H1 (cell line): ENCODE results near the gene DOCK11. TPM values are rescaled to one million over a fixed set of nuclear protein-coding genes. Genes with fewer than 3 reads are reported as not detected.

Source experiments
- CTCF ChIA-PET: fragments of 300-600 bp; sonication (Branson Sonifier 250); formaldehyde crosslinking; loops from one replicate; lab custom pipeline; 2021; ENCODE audit not compliant: partially characterized antibody; lab: Charles Lee
- POLR2A ChIA-PET: fragments of 300-600 bp; sonication (Branson Sonifier 250); formaldehyde crosslinking; loops from one replicate; lab custom pipeline; 2021; ENCODE audit warnings: inconsistent platforms; ENCODE audit not compliant: partially characterized antibody; lab: Charles Lee
- DNase-seq, 2 experiments: peaks; one replicate each; pipeline versions ENCODE4 v3.0.0 to v3.0.0-alpha.2; 2010 to 2022; ENCODE audit warnings: low spot score in 2 of 2, low read depth in 1 of 2, mixed read lengths in 1 of 2
- FAIRE-seq: peaks from 2 replicates; lab custom pipeline; 2011; peaks lifted over from hg19 to GRCh38; lab: Jason Lieb, UNC
- H2AFZ ChIP-seq: 2 replicates; pipeline ENCODE4 v1.8.1; 2012; ENCODE audit warnings: low read length, inconsistent platforms
- H2AK5ac ChIP-seq: 2 replicates; pipeline ENCODE4 v1.6.1; 2013; ENCODE audit warnings: low read depth, low read length
- H2BK120ac ChIP-seq: replicated peaks from 2 replicates; pipeline ENCODE3; 2013; ENCODE audit warnings: low read depth, low read length, inconsistent platforms
- H2BK12ac ChIP-seq: 2 replicates; pipeline ENCODE4 v1.6.1; 2013; ENCODE audit warnings: low read depth, low read length
- H2BK15ac ChIP-seq: 2 replicates; pipeline ENCODE4 v1.6.1; 2013; ENCODE audit warnings: low read length
- H2BK20ac ChIP-seq: 2 replicates; pipeline ENCODE4 v1.6.1; 2013; ENCODE audit warnings: low read length
- H2BK5ac ChIP-seq: 2 replicates; pipeline ENCODE4 v1.6.1; 2013; ENCODE audit warnings: low read depth, low read length
- H3K14ac ChIP-seq: 2 replicates; pipeline ENCODE4 v1.6.1; 2013; ENCODE audit warnings: inconsistent platforms; ENCODE audit not compliant: insufficient read length
- H3K18ac ChIP-seq: 2 replicates; pipeline ENCODE4 v1.6.1; 2013; ENCODE audit warnings: low read length; ENCODE audit errors: extremely low read depth
- H3K23ac ChIP-seq: 2 replicates; pipeline ENCODE4 v1.6.1; 2013; ENCODE audit warnings: inconsistent platforms; ENCODE audit not compliant: insufficient read length
- H3K23me2 ChIP-seq: 2 replicates; pipeline ENCODE4 v1.6.1; 2013; ENCODE audit warnings: low read depth, low read length
- H3K27ac ChIP-seq: 2 replicates; pipeline ENCODE4 v1.6.1; 2011; ENCODE audit warnings: low read depth, low read length, inconsistent platforms
- H3K27me3 ChIP-seq, 4 experiments: replicated peaks in 1 of 4; 1 replicate in 1 of 4; 2 replicates in 3 of 4; pipeline versions ENCODE4 v1.6.1 to v1.8.1; 2011 to 2013; ENCODE audit warnings: low read length in 3 of 4, mild to moderate bottlenecking in 3 of 4, inconsistent platforms in 2 of 4, mixed read lengths in 2 of 4, moderate library complexity in 1 of 4; ENCODE audit not compliant: control insufficient read depth in 3 of 4, insufficient read depth in 3 of 4; ENCODE audit errors: extremely low read depth in 1 of 4
- H3K36me3 ChIP-seq, 4 experiments: 2 replicates each; pipeline versions ENCODE4 v1.6.1 to v1.8.1; 2011 to 2013; ENCODE audit warnings: mild to moderate bottlenecking in 4 of 4, low read length in 3 of 4, moderate library complexity in 2 of 4, control low read depth in 1 of 4, inconsistent platforms in 1 of 4; ENCODE audit not compliant: insufficient read depth in 4 of 4, control insufficient read depth in 2 of 4
- H3K4ac ChIP-seq: replicated peaks from 2 replicates; pipeline ENCODE3; 2013; ENCODE audit warnings: low read length, low read depth, mixed read lengths, inconsistent platforms; ENCODE audit not compliant: insufficient read length
- H3K4me1 ChIP-seq, 4 experiments: replicated peaks in 1 of 4; 1 replicate in 1 of 4; 2 replicates in 3 of 4; pipeline versions ENCODE4 v1.6.1 to v1.8.1; 2011 to 2013; ENCODE audit warnings: low read length in 3 of 4, inconsistent platforms in 2 of 4, mixed read lengths in 1 of 4; ENCODE audit not compliant: insufficient read depth in 4 of 4, control insufficient read depth in 3 of 4
- H3K4me2 ChIP-seq, 2 experiments: 2 replicates each; pipeline versions ENCODE4 v1.6.1 to v1.8.1; 2011 to 2013; ENCODE audit warnings: low read depth in 2 of 2, low read length in 2 of 2, control low read depth in 1 of 2, inconsistent platforms in 1 of 2, mild to moderate bottlenecking in 1 of 2; ENCODE audit not compliant: insufficient read depth in 1 of 2
- H3K4me3 ChIP-seq, 4 experiments: fragments of 200-600, 300-600 bp in 1 of 4; sonication (generic), shearing (Covaris generic), sonication (Bioruptor Twin) in 1 of 4; 2 replicates each; pipeline versions ENCODE4 v1.5.1 to v1.8.1; 2011 to 2016; ENCODE audit warnings: low read length in 4 of 4, low read depth in 3 of 4, control low read depth in 2 of 4, inconsistent platforms in 2 of 4, mild to moderate bottlenecking in 2 of 4, mixed read lengths in 1 of 4, moderate library complexity in 1 of 4; ENCODE audit not compliant: insufficient read depth in 2 of 4; ENCODE audit errors: extremely low read depth in 1 of 4
- H3K56ac ChIP-seq: replicated peaks from 2 replicates; pipeline ENCODE3; 2013; ENCODE audit warnings: low read depth, mild to moderate bottlenecking, mixed read lengths, low read length, inconsistent platforms; ENCODE audit not compliant: insufficient read length
- H3K79me1 ChIP-seq: 2 replicates; pipeline ENCODE4 v1.6.1; 2013; ENCODE audit warnings: low read depth, low read length, control low read depth
- H3K79me2 ChIP-seq, 2 experiments: 2 replicates each; pipeline versions ENCODE4 v1.6.1 to v1.8.1; 2012 to 2013; ENCODE audit warnings: low read length in 2 of 2, mild to moderate bottlenecking in 2 of 2, inconsistent platforms in 1 of 2; ENCODE audit not compliant: insufficient read depth in 2 of 2, control insufficient read depth in 1 of 2
- H3K9ac ChIP-seq, 4 experiments: replicated peaks in 1 of 4; 1 replicate in 1 of 4; 2 replicates in 3 of 4; pipeline versions ENCODE4 v1.6.1 to v1.8.1; 2011 to 2013; ENCODE audit warnings: low read depth in 3 of 4, low read length in 3 of 4, control low read depth in 2 of 4, mild to moderate bottlenecking in 2 of 4, moderate library complexity in 2 of 4, inconsistent platforms in 1 of 4; ENCODE audit errors: extremely low read depth in 1 of 4
- H3K9me3 ChIP-seq, 2 experiments: 2 replicates each; pipeline versions ENCODE4 v1.6.1 to v1.8.1; 2012 to 2013; ENCODE audit warnings: mild to moderate bottlenecking in 2 of 2, moderate library complexity in 2 of 2, control low read depth in 1 of 2, inconsistent platforms in 1 of 2, low read depth in 1 of 2, low read length in 1 of 2, mixed read lengths in 1 of 2; ENCODE audit not compliant: insufficient read depth in 2 of 2
- H4K20me1 ChIP-seq, 2 experiments: replicated peaks in 1 of 2; 2 replicates each; pipeline versions ENCODE3 to v1.8.1; 2011 to 2013; ENCODE audit warnings: inconsistent platforms in 2 of 2, low read length in 2 of 2, mild to moderate bottlenecking in 1 of 2; ENCODE audit not compliant: insufficient read depth in 2 of 2, control insufficient read depth in 1 of 2
- H4K5ac ChIP-seq: 2 replicates; pipeline ENCODE4 v1.6.1; 2013; ENCODE audit warnings: low read length, low read depth, mixed read lengths, inconsistent platforms; ENCODE audit not compliant: insufficient read length
- H4K8ac ChIP-seq: 2 replicates; pipeline ENCODE4 v1.8.0; 2013; ENCODE audit warnings: mild to moderate bottlenecking, moderate library complexity, low read length, inconsistent platforms; ENCODE audit not compliant: insufficient read depth; ENCODE audit errors: extremely low read depth
- H4K91ac ChIP-seq: replicated peaks from 2 replicates; pipeline ENCODE3; 2013; ENCODE audit warnings: low read length, mixed read lengths, inconsistent platforms; ENCODE audit not compliant: insufficient read length
- BRCA1 ChIP-seq: IDR thresholded peaks from 2 replicates; pipeline ENCODE4 v1.6.1; 2012; ENCODE audit warnings: low read depth, low read length, improper control_type of control experiment
- CHD1 ChIP-seq: IDR thresholded peaks from 2 replicates; pipeline ENCODE4 v1.6.1; 2012; ENCODE audit warnings: low read depth, low read length, improper control_type of control experiment
- CTBP2 ChIP-seq: IDR thresholded peaks from 2 replicates; pipeline ENCODE4 v1.7.0; 2011; ENCODE audit warnings: borderline replicate concordance, mild to moderate bottlenecking, moderate library complexity, mixed read lengths, low read length; ENCODE audit not compliant: insufficient read depth, insufficient read length
- FOSL1 ChIP-seq: IDR thresholded peaks from 2 replicates; pipeline ENCODE4 v1.6.1; 2011; ENCODE audit warnings: mild to moderate bottlenecking, low read depth, low read length, moderate library complexity; ENCODE audit not compliant: insufficient read depth
- MAFK ChIP-seq: IDR thresholded peaks from 2 replicates; pipeline ENCODE4 v1.6.1; 2012; ENCODE audit warnings: low read depth, mild to moderate bottlenecking, improper control_type of control experiment, low read length
- RAD21 ChIP-seq, 2 experiments: IDR thresholded peaks in 1 of 2; conservative IDR thresholded peaks in 1 of 2; 2 replicates each; pipeline ENCODE4 v1.6.1; 2011; ENCODE audit warnings: low read depth in 2 of 2, low read length in 2 of 2, improper control_type of control experiment in 1 of 2, inconsistent platforms in 1 of 2, mild to moderate bottlenecking in 1 of 2, moderate library complexity in 1 of 2
- RBBP5 ChIP-seq: IDR thresholded peaks from 2 replicates; pipeline ENCODE4 v1.7.1; 2012; ENCODE audit warnings: low read depth, mild to moderate bottlenecking, inconsistent platforms, low read length, moderate library complexity, borderline replicate concordance
- RFX5 ChIP-seq: IDR thresholded peaks from 2 replicates; pipeline ENCODE4 v1.6.1; 2011; ENCODE audit warnings: low read depth, low read length, improper control_type of control experiment, borderline replicate concordance
- SAP30 ChIP-seq: fragments of 300-600 bp; sonication (generic); IDR thresholded peaks from 2 replicates; pipeline ENCODE4 v1.7.1; 2012; ENCODE audit warnings: low read length, moderate library complexity, mild to moderate bottlenecking, inconsistent platforms; ENCODE audit not compliant: insufficient read depth, insufficient replicate concordance
- WGBS, 2 experiments: shearing (Covaris generic) in 1 of 2; methylation state at CpG; one replicate each; pipeline versions ENCODE4 v1.1.6 to v1.1.7; 2013 to 2015; ENCODE audit warnings: low lambda C conversion rate in 2 of 2, mixed read lengths in 2 of 2, inconsistent platforms in 1 of 2, low coverage in 1 of 2, missing lambda C conversion rate in 1 of 2; ENCODE audit not compliant: insufficient replicate concordance in 2 of 2, insufficient coverage in 1 of 2, insufficient read length in 1 of 2; ENCODE audit errors: extremely low coverage in 1 of 2, missing lambda C conversion rate in 1 of 2; 5-methylcytosine and 5-hydroxymethylcytosine counted together
- polyA plus RNA-seq, 7 experiments: library from polyadenylated mRNA; depleted of rRNA in 3 of 7; stranded (reverse) in 5 of 7; unstranded in 2 of 7; fragments of >200 nt in 5 of 7; fragments of 200-250 nt in 2 of 7; gene quantifications; 1 replicate in 5 of 7; 2 replicates in 1 of 7; 4 replicates in 1 of 7; pipeline versions ENCODE4 v1.2.1 to v1.2.3, GENCODE V29; 2011 to 2013; ENCODE audit warnings: missing spikeins in 2 of 7, mixed read lengths in 2 of 7
- total RNA-seq: library from RNA; stranded (reverse); fragmentation: NEBNext Ultra II Directional; extraction: Animal tissue kit (Norgen Biotek cat#: 25700); gene quantifications from 2 replicates; pipeline ENCODE4 v1.2.1, GENCODE V29; 2021

The DOCK11 gene
- total and polyA plus RNA-seq, 2 of the 8 experiments (the other 6 are each of a cell fraction or from before 2014, with no cell fraction given), result 4.9 to 12.0 TPM

DNA sequence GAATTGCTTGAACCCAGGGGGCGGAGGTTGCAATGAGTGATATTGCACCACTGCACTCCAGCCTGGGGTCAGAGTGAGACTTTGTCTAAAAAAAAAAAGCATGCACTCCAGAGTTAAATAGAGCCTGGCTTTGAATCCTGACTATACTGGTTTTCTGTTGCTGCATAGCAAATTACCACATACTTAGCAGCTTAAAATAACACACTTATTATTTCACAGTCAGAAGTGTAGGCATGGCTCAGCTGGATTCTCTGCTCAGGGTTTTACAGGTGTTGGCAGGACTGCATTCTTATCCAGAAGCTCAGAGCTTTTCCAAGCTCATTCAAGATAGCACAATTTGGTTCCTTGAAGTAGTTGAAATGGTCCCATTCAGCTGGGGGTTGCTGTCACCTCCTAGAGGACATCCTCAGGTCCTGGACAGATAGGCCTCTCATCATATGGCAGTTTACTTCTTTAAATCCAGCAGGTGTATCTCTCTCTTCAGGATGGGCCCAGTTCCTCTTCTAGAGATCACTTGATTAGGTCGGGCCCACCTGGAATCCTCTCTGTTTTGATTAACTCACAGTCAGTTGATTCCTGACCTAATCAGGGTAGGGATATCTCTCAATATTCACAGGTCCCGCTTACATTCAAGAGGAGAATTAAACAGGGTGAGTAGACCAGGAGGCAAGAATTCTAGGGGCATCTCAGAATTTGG is 26.8 kb downstream of the DOCK11 start:
- H3K9ac ChIP-seq, result no peak overlapping the region
- H4K91ac ChIP-seq, result no peak overlapping the region
- ChIA-PET POLR2A (no interaction called here), CTCF (interaction anchor here (0.7 to 0.8 kb wide), 2 partner anchors 78 to 79 kb away, joined by 4 read pairs; no protein-coding TSS in a partner anchor)
- WGBS, 2 experiments, result 93% methylated on average over 2 of the region's 3 CpGs; no CpG with 5 or more reads in 1 of the 2 experiments
- no peaks in the 10 kb centered on the region for H3K9me3 ChIP-seq
- H2AK5ac ChIP-seq, result no peak overlapping the region
- H3K56ac ChIP-seq, result no peak overlapping the region
- H3K4me3 ChIP-seq, result no peak overlapping the region
- H3K23ac ChIP-seq, result no peak overlapping the region
- no peaks in the 10 kb centered on the region for H3K79me2 ChIP-seq
- no peak overlapping the region for H2BK5ac ChIP-seq
- H2BK20ac ChIP-seq, result no peak overlapping the region
- no peak overlapping the region for H2BK120ac ChIP-seq
- no peak overlapping the region for H3K18ac ChIP-seq
- no peak overlapping the region for H2BK12ac ChIP-seq
- H4K5ac ChIP-seq, result no peak overlapping the region
- no peaks in the 10 kb centered on the region for H3K27me3 ChIP-seq
- DNase-seq, result no peak
- no peaks in the 10 kb centered on the region for H3K4me1 ChIP-seq
- no peaks in the 10 kb centered on the region for H3K36me3 ChIP-seq
- no peak for FAIRE-seq
- H3K27ac ChIP-seq, result no peak overlapping the region
- H4K20me1 ChIP-seq, result no peaks in the 10 kb centered on the region
- no peak overlapping the region for H2BK15ac ChIP-seq
- no peaks in the 10 kb centered on the region for H3K79me1 ChIP-seq
- H3K14ac ChIP-seq, result no peak overlapping the region
- no peak overlapping the region for H4K8ac ChIP-seq
- H3K4ac ChIP-seq, result no peak overlapping the region
- no peak overlapping the region for H3K4me2 ChIP-seq
- no peaks in the 10 kb centered on the region for H3K23me2 ChIP-seq
- no peak overlapping the region for H2AFZ ChIP-seq
- no peak for TF ChIP-seq BRCA1
- no peak for TF ChIP-seq MAFK
- no peak for TF ChIP-seq FOSL1
- TF ChIP-seq RBBP5, result no peak
- TF ChIP-seq SAP30, result no peak
- no peak for TF ChIP-seq RAD21 (IDR thresholded peaks at IDR 0.05 in 1 of 2, conservative IDR thresholded peaks at IDR 0.05 in 1 of 2; ENCODE audit: low read depth in 2 of 2, low read length in 2 of 2)
- no peak for TF ChIP-seq CTBP2
- no peak for TF ChIP-seq RFX5
- TF ChIP-seq CHD1, result no peak
